Esophagus muscularis mucosa (tissue), 4 donors: ENCODE measurements around the gene TC2N.

Experiments used
- EP300 ChIP-seq: sonication (generic); formaldehyde crosslinking; IDR thresholded peaks from one replicate; pipeline ENCODE4 v1.6.1; 2017; ENCODE audit warnings: antibody characterized with exemption
- POLR2A ChIP-seq: fragments of 450-650 bp; IDR thresholded peaks from one replicate; pipeline ENCODE4 v1.6.1; 2017; ENCODE audit warnings: antibody characterized with exemption, moderate library complexity, mild to moderate bottlenecking, low read depth
- POLR2AphosphoS5 ChIP-seq, 2 donors: sonication (generic); formaldehyde crosslinking; IDR thresholded peaks; one replicate each; pipeline ENCODE4 v1.6.1; 2017; ENCODE audit warnings: antibody characterized with exemption in 2 of 2
- TF ChIP-seq, protein P1 (sequence below), 3 experiments: fragments of 200-600 bp in 2 of 3; fragments of 450-650 bp in 1 of 3; sonication (generic) in 2 of 3; IDR thresholded peaks; one replicate each; pipeline ENCODE4 v1.5.1; 2017 to 2019; ENCODE audit warnings: antibody characterized with exemption in 3 of 3, mild to moderate bottlenecking in 2 of 3, moderate library complexity in 1 of 3

DNA sequence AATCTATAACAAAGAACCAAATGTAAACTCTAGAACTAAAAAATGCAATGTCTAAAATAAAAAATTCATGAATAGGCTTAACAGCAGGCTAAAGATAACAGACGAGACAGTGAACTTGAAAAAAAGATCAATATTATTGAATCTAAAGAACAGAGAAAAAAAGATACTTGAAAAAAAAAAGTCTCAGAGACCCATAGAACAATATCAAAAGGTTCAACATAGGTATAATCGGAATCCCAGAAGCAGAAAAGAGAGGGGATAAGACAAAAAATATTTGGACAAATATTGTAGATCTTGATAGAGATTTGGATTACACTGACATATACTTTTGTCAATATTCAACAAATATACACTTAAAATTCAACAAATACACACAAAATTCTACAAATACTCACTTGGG, 56.6 kb downstream of the TC2N start:
- no peak for TF ChIP-seq POLR2A
- TF ChIP-seq, protein P1, sequence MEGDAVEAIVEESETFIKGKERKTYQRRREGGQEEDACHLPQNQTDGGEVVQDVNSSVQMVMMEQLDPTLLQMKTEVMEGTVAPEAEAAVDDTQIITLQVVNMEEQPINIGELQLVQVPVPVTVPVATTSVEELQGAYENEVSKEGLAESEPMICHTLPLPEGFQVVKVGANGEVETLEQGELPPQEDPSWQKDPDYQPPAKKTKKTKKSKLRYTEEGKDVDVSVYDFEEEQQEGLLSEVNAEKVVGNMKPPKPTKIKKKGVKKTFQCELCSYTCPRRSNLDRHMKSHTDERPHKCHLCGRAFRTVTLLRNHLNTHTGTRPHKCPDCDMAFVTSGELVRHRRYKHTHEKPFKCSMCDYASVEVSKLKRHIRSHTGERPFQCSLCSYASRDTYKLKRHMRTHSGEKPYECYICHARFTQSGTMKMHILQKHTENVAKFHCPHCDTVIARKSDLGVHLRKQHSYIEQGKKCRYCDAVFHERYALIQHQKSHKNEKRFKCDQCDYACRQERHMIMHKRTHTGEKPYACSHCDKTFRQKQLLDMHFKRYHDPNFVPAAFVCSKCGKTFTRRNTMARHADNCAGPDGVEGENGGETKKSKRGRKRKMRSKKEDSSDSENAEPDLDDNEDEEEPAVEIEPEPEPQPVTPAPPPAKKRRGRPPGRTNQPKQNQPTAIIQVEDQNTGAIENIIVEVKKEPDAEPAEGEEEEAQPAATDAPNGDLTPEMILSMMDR (IDR thresholded peaks at IDR 0.05), result no peak
- no peak for TF ChIP-seq POLR2AphosphoS5 (IDR thresholded peaks at IDR 0.05)
- no peak for TF ChIP-seq EP300
